DMS153 (cell line): Measurements from ENCODE around the gene UGT2B11.
A peak's percentile ranks its signal among the peaks of the same experiment; 100 is the strongest.
"Not testable (repeated sequence)": the region's sequence is repeated elsewhere in the genome, so short reads cannot be mapped to it uniquely, and the experiment has no call there.

ENCODE experiments used
- DNase-seq: peaks from one replicate; lab custom pipeline; 2025; lab: John Stamatoyannopoulos, UW

Gene UGT2B11

DNA sequence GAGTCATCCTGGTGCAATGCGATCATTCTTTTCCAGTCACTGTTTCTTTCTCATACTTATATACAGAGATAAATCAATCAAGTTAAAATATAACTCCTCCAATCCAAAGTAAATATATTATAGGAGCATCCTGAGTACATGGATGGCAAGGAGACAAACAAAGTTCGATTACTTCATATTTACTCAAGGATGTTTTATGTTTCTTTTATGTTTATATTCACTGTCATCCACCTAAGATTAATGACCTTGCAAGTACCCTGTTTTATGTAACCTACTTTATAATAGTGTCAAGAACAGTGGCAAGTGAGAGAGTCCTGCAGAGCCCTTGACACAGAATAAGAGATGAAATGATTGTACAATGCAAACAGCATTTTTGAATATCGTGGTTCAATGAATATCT, at the start of gene UGT2B11:
UGT2B11 (minus strand) TSS at position 33 of the 400 bp plus-strand sequence; CDS start at position 7, 26 bp downstream.
- DNase-seq = peak; percentile 13

DNA sequence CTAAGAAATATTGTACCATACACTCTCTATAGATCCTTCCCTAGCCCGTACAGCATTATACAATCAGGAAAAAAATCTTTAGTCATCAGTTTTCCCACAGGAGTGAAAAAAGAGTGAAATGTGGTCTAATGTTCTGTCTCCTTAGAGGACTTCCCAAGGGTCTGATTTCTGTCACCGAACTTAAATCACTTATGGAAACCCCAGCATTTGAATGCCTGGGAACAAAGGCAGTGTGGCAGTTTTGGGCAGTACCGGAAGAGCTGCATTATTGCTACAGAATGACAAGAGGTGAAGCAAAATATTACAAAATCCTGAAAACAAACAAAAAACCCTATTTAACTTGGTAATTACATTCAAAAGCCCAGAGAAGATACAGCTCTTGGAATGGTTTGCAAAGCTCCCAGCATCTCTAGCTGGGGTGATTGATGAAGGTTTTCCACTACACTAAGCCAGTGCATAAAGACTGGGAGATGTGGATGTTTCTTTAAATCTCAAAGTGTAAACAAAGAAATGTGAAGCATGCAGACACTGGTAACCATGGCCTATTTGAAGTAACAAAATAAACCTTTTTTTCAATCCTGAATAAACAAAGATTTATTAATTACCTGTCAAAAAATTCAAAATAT, 38.7 kb upstream of the UGT2B11 start:
- DNase-seq = not testable (repeated sequence)

DNA sequence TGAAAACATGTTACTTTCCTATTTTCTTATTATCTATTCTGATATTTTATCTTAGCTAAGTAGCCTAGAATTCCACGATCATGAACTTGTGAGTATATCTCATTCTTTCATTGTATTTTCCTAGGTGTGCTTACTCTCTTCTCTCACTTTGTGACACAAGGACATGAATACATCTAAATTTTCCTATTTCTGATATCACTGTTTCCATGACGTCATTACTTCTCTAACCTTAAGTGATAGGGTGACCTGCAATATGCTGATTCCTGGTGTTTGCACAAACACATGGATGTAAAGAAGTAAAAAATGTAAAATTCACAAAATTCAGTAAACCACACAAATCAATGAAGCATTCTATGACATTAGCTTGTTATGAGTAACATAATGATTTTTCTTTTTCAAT, 36.3 kb upstream of the UGT2B11 start:
- DNase-seq = not testable (repeated sequence)

DNA sequence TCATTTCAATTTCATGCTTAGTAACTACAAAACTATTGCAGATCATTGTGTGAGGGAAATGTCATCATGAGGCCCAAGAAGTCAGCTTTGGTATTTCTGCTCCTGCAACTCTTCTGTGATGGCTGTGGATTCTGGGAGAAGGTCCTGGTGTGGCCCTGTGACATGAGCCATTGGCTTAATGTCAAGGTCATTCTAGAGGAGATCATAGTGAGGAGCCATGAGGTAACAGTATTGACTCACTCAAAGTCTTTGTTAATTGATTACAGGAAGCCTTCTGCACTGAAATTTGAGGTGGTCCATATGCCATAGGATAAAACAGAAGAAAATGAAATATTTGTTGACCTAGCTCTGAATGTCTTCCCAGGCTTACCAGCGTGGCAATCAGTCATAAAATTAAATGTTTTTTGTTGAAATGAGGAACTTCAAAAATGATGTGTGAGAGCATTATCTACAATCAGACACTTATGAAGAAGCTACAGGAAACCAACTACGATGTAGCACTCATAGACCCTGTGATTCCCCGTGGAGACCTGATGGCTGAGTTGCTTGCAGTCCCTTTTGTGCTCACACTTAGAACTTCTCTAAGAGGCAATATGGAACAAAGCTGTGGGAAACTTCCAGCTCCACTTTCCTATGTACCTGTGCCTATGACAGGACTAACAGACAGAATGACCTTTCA, 28.2 kb upstream of the UGT2B11 start:
- DNase-seq = not testable (repeated sequence)

DNA sequence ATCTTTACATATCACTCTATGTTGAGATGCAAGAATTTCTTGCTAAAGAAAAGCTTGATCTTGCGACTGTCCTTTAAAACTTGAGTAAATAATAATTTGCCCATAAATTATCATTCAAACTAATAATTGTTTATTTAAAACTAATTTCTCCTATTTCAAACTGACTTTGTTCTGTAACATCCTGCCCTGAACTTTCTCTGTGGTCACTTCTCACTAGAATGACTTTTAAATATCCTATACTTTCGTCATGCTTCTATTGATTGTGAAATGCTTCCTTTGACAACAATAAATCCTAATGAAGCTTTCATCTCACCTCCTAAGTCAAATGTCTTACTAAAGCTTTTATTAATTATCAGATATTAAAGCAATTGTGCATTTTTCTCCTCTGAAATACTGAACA, 27.2 kb upstream of the UGT2B11 start:
- not testable (repeated sequence) for DNase-seq

DNA sequence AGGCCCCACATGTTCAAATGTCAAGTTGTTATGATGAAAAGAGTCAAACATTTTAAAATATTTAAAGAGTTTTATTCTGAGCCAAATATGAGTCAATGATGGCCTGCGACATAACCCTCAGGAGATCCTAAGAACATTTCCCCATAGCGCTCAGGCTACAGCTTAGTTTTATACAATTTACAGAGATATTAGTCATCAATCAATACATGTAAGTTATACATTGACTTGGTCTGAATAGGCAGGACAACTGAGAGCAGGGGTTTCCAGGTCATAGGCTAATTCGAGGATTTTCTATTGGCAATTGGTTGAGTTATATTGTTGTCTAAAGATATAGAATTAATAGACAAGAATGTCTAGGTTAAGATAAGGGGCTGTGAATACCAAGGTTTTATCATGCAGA, 26.2 kb upstream of the UGT2B11 start:
- not testable (repeated sequence) for DNase-seq

DNA sequence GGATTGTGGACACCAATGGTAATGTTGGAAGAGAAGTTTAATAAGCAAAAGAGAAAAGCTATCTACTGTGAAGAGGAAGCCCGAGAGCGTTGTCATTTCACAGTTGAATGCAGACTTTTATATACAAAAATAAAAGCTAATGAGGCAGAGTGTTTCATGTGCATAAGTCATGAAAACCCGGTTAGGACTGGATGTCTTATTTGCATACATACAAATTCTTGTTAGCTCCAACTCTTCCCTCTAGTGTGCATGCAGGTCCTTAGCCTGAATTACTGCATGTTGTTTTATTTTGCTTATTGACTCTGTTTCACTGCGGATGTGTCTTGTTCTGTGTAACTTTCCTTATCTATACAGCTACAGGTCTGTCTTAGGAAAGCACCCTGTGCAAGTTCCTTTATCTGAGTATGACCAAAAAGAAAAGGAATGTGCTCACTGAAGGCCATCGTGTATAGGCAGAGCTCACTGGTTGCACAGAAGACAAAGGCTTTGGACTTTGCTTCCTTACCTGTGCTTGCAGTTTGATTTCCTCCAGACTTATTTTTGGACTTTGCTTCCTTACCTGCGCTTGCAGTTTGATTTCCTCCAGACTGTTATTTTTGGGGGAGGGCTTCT, 25.1 kb upstream of the UGT2B11 start:
- no peak for DNase-seq

DNA sequence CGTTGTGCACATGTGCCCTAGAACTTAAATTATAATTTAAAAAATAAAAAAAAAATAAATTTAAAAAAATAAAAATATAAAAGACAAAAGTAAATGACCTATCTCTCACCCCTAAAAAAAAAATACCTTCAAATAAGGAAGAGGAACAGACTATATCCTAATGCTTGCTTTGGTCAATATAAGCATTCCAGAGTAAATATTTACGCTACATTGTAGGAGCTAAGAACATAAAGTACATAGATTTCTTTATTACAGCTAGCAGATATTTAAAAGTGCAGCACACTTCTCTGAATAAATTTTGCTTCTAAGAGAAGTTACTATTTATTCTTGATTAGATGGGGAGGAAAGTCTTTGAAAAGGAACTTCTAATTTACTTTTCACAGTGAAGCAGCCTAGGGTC, 24.5 kb upstream of the UGT2B11 start:
- no peak for DNase-seq

DNA sequence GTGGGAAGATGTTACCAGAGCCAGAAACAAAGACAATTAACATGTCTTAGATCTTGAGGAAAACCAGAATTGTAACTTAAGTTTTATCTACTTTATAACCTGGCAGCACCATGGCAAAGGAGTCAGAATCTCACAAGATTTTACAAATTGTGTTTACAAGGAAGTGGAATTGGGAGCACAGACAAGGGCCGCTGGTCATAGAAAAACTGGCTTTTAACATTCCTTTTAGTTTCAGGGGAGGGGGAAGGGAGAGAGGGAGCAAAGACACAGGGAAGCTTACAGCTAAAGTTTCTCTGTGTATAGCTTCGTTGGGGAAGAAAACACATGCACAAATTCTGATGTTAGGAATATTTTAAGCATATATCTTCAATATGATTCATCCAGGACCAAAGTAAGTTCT, 10.3 kb upstream of the UGT2B11 start:
- no peak for DNase-seq

DNA sequence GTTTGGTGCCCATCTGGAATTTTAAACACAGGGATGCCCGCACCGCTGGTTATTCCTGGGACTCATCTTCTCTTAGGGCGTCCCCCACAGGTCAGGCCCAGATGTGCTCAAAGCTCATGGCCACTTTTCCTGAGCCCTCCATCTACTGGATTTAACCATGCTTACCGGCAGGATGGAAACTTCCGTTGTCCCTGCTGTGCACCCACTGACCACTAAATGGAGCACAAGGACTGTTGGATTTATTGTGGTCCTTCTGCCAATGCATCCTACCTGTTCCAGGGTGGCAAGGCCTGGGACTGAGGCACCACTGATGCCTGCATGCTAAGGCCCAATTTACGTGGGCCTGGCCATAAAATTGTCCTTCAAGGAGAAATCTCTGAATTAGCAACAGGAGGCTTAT, 8.7 kb upstream of the UGT2B11 start:
- DNase-seq = not testable (repeated sequence)

DNA sequence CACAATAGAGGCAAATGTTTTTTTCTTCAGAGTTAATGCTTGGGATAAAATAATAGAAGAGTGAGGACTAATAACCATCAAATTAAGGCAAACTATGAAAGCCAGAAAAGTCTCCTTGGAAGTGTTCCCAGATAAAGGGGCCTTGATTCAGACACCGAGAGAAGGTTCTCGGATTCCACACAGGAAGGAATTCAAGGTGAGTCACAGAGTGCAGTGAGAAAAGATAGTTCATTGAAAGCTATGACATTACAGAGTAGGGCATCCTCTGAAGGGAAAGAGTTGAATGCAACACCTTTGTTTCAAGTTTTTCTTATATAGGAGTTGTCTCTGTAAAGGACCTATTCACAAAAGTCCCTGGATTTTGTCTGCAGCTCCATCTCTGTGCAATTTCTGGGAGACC, 3.9 kb upstream of the UGT2B11 start:
- not testable (repeated sequence) for DNase-seq

DNA sequence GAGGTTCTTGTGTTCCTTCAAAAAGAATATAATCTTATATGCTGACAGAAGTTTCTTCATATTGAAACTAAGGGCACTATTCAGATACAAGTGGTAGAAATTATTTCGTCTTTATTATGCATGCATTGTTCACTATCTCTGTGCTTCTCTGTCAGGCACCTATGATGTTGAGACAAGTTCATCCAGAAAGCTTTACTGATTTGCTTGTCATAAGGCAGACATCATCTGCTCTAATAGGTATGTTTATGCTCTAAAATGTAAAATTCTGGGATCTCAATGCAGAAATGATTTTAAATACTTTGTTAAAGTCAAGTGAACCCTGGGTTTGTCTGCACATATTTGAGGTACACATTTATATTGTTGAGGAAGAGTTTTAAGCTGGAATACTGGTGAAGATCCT, 3.6 kb downstream of the UGT2B11 start:
- no peak for DNase-seq

DNA sequence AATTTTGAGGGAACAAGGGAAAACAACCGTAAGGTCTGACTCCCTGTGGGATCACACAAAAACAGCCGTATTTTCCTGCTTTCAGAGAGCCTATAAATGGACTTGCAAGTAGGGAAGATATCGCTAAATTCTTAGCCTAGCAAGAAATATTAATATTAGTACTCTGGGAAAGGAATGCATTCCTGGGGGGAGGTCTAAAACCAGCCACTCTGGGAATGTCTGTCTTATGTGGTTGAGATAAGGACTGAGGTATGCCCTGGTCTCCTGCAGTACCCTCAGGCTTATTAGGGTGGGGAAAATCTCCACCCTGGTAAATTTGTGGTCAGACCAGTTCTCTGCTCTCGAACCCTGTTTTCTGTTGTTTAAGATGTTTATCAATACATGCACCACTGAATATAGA, 16.0 kb downstream of the UGT2B11 start:
- not testable (repeated sequence) for DNase-seq

DNA sequence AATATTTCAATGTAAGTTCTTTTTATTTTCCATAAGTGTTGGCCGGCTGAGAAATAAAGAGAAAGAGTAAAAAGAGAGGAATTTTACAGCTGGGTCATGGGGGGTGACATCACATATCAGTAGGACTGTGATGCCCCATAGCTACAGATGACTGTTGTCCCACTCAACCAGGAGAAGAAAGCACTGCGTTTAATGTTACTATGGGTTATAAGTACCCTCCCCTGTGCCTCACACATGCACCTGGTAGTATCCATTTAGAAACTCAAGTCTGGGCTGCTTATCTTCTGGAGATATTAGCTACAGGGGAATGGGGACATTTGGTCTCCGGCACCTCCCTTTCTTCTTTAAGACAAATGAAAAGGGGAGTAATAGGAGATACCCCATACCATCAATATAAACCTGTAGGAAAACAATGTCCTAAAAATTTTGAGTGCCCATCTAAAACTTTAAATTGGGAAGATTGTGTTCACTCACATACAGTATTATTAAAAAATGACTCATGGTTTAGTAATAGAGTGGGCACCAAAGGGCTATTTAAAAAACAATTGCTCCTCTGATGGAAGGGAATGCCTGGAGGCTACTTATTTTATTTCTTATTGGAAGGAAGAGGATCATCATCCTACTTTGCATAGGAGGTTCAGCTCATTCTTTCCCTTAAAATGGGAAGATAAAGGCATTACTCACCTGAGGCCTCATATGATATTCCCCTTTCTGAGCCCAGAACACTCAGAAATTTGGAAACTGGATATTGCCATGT, 18.2 kb downstream of the UGT2B11 start:
- no peak for DNase-seq

DNA sequence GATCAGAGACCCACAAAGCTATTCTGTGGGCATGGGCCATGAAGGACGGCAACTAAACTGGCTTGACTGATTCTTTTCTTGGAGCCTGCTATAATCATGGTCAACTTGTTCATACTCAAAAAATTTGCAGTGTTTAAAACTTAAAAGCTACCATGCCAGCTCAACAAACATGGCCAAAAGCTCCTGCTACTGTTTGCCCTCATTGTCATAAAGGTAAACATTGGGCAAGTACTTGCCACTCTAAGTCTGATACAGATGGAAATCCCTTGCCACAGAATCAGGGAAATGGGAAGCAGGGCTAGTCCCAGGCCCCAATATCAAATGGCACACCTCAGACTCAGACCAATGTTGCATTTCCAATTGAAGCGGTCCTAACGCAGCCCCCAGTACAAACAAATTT, 20.4 kb downstream of the UGT2B11 start:
- no peak for DNase-seq

DNA sequence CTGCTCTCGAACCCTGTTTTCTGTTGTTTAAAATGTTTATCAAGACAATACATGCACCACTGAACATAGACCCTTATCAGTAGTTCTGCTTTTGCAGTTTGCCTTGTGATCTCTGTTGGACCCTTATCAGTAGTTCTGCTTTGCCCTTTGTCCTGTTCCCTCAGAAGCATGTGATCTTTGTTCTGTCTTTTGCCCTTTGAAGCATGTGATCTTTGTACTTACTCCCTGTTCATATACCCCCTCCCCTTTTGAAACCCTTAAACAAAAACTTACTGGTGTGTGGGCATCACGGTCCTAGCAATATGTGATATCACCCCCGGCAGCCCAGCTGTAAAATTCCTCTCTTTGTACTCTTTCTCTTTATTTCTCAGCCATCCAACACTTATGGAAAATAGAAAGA, 22.6 kb downstream of the UGT2B11 start:
- DNase-seq = not testable (repeated sequence)

DNA sequence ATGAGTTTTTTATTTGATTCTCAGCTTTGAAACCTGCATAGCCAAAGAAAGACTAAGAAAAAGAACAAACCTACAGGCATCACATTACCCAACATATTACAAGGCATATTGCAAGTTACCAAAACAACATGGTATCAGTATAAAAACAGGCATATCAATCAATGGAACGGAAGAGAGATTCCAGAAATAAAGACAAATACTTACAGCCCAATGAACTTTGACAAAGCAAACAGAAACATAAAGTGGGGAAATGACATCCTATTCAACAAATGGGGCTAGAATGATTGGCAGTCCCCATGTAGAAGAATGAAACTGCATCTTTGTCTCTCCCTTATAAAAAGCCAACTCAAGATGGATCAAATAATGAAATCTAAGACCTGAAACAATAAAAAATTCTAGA, 23.9 kb downstream of the UGT2B11 start:
- not testable (repeated sequence) for DNase-seq

DNA sequence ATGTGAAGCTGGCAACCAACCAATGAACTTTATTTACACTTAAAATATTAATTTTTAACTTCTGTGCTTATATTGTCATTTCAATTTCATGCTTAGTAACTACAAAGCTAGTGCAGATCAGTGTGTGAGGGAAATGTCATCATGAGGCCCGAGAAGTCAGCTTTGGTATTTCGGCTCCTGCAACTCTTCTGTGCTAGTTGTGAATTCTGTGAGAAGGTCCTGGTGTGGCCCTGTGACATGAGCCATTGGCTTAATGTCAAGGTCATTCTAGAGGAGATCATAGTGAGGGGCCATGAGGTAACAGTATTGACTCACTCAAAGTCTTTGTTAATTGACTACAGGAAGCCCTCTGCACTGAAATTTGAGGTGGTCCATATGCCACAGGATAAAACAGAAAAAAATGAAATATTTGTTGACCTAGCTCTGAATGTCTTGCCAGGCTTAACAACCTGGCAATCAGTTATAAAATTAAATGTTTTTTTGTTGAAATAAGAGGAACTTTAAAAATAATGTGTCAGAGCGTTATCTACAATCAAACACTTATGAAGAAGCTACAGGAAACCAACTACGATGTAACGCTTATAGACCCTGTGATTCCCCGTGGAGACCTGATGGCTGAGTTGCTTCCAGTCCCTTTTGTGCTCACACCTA, 32.9 kb downstream of the UGT2B11 start:
- not testable (repeated sequence) for DNase-seq

DNA sequence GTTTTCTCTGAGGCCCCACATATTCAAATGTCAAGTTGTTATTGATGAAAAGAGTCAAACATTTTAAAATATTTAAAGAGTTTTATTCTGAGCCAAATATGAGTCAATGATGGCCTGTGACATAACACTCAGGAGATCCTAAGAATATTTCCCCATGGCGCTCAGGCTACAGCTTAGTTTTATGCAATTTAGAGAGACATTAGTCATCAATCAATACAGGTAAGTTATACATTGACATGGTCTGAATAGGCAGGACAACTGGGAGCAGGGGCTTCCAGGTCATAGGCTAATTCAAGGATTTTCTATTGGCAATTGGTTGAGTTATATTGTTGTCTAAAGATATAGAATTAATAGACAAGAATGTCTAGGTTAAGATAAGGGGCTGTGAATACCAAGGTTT, 34.7 kb downstream of the UGT2B11 start:
- DNase-seq = not testable (repeated sequence)

DNA sequence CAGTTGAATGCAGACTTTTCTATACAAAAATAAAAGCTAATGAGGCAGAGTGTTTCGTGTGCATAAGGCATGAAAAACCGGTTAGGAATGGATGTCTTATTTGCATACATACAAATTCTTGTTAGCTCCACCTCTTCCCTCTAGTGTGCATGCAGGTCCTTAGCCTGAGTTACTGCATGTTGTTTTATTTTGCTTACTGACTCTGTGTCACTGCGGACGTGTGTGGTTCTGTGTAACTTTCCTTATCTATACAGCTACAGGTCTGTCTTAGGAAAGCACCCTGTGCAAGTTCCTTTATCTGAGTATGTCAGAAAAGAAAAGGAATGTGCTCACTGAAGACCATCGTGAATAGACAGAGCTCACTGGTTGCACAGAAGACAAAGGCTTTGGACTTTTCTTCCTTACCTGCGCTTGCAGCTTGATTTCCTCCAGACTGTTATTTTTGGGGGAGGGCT, 35.8 kb downstream of the UGT2B11 start:
- not testable (repeated sequence) for DNase-seq

DNA sequence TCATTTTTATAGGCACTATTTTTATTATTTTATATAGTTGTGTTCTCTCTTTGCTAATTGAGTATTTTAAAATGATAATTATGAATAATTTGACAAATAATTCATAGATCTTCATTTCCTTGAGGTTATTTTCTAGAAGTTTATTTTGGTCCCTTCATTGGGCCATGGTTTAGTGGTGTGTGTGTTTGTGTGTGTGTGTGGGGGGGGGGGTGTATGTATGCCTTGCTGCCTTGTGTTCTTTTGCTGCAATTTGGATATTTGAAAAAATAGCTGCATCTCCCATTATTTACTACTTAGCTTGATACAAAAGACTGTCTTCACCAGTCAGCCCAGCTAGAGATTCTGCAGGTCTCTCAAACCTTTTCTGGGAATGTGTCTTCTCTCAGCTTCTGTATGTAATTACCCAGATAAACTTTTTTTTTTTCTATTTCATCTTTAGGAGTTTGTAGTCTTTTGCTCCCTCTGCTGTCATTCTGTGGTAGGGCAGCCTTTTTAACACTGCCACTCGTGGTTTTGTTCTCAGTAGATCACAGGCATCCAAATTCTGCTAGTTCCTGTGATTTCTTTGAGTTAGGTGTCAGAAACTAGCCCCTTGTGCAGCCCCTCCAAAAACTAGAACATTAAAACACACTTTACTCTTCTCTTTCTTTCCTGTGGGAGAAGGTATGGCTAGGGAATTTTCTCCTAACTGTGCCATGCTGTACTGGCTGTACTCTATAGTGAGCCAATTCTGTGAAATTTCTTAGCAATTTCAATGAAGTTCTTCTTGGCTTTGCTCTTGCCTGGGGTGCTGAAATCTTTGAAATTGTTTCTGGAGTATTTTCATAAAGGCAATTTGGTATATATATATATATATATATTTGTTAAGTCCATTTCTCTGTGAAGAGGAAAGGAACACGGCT, 44.1 kb downstream of the UGT2B11 start:
- peak; percentile 20 for DNase-seq
